MM.1S (cell line): ENCODE data around the gene DDX24.

Experiments
- EZH2 ChIP-seq: fragments of 300-600 bp; sonication (generic); optimal IDR thresholded peaks from 2 replicates; pipeline ENCODE3; 2017; ENCODE audit warnings: low read depth, mild to moderate bottlenecking, antibody characterized with exemption, low read length, mixed read lengths
- EZH2phosphoT487 ChIP-seq: fragments of 300-600 bp; sonication (generic); IDR thresholded peaks from 2 replicates; pipeline ENCODE4 v1.6.1; 2018; ENCODE audit warnings: antibody characterized with exemption, low read length
- TF ChIP-seq, protein P1 (sequence below): fragments of 300-600 bp; sonication (generic); IDR thresholded peaks from 2 replicates; pipeline ENCODE4 v1.5.1; 2016; ENCODE audit warnings: antibody characterized with exemption, low read length, mixed read lengths

DNA sequence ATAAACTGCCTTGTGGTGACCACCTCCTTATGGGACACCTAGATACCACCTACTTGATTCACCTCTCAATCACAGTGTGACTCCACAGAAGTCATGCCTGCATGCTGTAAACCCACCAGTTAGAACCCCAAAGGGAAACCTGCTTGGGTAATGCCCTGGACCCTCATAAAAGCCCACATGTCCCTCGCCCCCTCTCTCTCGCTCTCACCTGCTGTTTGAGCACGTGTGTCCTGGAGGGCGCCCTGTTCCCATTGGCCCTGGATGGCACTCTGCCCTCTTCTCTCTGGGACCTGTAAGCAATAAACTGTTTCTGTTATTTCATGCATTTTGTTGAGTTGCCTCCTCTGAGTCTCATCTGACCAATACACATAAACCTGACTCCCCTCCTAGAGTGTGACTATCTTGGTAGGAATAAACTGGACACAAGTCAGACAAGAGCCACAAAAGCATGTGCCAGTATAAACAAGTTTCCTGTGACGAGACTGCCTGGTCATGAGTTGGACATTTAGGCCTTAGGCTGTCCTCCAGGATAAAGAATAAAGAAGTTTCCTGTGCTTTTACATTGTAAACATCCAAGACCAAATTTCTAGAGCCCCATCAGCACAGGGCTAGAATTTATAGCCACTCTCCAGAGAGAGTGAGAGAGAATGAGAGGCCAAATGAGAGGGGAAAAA is 39.8 kb upstream of the DDX24 start:
- TF ChIP-seq, protein P1, sequence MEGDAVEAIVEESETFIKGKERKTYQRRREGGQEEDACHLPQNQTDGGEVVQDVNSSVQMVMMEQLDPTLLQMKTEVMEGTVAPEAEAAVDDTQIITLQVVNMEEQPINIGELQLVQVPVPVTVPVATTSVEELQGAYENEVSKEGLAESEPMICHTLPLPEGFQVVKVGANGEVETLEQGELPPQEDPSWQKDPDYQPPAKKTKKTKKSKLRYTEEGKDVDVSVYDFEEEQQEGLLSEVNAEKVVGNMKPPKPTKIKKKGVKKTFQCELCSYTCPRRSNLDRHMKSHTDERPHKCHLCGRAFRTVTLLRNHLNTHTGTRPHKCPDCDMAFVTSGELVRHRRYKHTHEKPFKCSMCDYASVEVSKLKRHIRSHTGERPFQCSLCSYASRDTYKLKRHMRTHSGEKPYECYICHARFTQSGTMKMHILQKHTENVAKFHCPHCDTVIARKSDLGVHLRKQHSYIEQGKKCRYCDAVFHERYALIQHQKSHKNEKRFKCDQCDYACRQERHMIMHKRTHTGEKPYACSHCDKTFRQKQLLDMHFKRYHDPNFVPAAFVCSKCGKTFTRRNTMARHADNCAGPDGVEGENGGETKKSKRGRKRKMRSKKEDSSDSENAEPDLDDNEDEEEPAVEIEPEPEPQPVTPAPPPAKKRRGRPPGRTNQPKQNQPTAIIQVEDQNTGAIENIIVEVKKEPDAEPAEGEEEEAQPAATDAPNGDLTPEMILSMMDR, result no peak
- TF ChIP-seq EZH2phosphoT487, result no peak
- TF ChIP-seq EZH2, result no peak
